GM12872 (cell line): Measurements from ENCODE around the gene CEACAM20.

Experiments
- TF ChIP-seq, protein P1 (sequence below): IDR thresholded peaks from 3 replicates; pipeline ENCODE4 v1.5.1; 2011; ENCODE audit warnings: low read depth, mild to moderate bottlenecking, low read length, moderate library complexity; ENCODE audit not compliant: insufficient read depth

CEACAM20 gene

DNA sequence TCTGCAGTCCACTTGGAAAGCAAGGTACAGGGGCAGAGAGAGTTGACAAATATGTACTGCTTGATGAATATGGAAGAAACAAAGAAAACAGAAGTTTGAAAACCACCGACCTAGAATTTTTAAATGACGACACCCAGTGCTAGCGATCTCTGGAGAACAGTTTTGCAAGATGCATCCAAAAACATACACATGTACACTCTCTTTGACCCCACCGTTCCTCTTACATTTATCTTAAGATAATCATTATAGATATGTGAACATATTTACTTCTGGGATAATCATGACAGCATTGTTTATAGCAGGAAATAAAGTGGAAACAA lies 43.1 kb upstream of the CEACAM20 start:
- TF ChIP-seq, protein P1, sequence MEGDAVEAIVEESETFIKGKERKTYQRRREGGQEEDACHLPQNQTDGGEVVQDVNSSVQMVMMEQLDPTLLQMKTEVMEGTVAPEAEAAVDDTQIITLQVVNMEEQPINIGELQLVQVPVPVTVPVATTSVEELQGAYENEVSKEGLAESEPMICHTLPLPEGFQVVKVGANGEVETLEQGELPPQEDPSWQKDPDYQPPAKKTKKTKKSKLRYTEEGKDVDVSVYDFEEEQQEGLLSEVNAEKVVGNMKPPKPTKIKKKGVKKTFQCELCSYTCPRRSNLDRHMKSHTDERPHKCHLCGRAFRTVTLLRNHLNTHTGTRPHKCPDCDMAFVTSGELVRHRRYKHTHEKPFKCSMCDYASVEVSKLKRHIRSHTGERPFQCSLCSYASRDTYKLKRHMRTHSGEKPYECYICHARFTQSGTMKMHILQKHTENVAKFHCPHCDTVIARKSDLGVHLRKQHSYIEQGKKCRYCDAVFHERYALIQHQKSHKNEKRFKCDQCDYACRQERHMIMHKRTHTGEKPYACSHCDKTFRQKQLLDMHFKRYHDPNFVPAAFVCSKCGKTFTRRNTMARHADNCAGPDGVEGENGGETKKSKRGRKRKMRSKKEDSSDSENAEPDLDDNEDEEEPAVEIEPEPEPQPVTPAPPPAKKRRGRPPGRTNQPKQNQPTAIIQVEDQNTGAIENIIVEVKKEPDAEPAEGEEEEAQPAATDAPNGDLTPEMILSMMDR = no peak

DNA sequence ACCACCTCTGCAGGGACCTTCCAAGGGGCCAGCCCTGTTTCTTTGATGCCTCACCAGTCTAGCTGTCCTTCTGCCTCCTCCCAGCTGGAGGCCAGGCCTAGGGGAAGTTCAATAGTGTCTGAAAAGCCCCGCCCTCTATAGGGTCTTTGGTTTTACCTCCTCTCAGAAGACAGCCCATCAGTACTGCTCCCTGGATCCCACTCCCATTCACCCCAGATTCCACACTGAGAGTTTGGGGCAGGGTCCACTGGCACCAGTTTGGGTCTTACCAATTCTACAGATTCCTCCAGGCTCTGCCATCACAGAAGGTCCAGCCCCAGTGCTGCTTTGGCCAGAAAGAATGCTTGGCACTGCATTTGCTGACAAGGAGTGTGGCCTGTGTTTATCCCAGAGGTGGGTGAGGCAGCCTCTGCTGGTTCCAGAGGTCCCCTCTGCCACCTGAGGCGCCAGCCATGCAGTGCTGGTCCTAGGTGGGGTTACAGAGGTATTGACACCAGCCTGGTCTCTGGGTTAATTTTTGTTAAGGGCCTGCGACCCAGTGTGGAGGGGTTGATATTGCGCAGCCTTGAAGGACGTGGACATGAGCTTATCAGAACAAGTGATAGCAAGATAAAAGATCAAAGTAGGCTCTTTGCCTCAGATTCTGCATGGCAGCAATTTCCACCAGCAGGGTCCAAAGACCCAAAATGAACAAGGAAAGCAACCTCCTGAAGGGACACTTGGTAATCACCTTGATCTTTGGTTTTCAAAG lies 42.5 kb upstream of the CEACAM20 start:
- TF ChIP-seq, protein P1 = no peak

DNA sequence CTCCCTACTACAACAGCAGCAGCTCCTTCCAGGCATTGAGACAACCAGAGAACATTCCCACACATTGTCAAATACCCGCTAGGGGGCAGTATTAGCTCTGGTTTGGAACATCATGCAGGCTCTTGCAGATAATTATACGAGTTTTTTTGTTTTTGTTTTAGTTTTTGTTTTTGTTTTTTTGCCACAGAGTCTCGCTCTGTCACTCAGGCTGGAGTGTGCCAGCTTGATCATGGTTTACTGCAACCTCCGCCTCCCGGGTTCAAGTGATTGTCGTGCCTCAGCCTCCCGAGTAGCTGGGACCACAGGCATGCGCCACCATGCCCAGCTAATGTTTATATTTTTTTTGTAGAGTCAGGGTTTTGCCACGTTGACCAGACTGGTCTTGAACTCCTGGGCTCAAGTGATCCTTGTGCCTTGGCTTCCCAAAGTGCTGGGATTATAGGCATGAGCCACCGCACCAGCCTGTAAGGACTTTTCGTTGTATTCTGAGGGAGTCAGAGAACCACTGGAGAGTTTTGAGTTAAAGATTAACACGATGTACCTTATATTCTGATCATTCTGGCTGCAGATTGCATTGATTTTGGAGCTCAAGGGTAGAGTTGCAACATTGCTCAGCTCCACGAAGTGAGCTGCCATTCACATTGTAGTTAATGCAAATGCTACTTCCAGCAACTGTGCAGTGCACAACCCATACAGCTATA lies 41.7 kb upstream of the CEACAM20 start:
- TF ChIP-seq, protein P1 = peak; percentile 59; the same call in 2 of the 3 replicates

DNA sequence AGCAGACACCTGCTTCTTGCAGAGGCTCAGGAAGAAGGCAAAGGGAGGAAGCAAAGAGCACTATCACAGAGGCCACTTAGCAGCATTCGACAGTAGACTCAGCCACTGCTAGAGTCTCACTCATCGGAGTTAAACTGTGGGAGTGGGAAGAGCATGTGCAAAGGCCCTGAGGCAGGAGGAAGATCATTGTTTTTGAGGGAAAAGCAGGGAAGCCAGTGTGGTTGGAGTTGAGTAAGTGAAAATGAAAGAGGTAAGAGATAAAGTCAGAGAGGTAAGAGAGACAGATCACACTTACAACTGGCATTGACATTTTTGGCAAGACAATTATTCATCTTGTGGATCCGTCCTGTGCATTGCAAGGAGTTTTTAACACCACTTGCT lies 41.1 kb upstream of the CEACAM20 start:
- TF ChIP-seq, protein P1 = no peak

DNA sequence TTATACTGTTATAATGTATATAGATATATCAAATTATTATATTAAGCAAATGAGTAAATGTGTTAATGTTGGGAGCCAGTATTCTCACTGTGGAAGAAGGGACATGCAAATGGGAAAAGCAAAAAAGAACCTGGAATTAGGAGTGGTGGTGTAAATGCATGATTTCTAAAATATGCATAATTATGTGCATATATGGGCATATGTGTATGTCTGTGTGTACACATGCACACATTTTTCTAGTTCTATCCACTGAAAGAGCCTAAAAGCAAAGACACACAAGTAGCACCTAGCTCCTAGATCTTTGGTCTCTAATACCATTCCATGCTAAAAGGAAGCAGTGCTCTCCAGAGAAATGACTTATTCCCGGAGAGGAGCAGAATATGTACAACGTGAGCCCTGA lies 38.3 kb upstream of the CEACAM20 start:
- TF ChIP-seq, protein P1 = no peak

DNA sequence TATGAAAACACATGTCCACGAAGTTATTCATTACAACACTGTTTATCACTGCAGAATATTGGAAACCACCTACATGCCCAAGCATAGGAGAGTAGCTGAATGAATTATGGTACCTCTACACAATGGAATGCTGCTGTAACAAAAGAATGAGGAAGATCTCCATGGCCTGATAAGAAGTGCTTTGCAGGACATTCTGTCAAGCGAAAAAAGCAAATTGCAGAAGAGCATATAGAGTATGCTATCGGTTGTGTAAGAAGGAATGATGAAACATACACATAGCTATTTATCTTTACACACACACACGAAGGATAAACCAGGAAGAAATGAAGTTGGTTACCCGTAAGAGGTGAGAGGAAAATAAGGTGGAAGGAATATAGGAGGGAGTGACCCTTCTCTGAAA lies 37.5 kb upstream of the CEACAM20 start:
- TF ChIP-seq, protein P1 = no peak

DNA sequence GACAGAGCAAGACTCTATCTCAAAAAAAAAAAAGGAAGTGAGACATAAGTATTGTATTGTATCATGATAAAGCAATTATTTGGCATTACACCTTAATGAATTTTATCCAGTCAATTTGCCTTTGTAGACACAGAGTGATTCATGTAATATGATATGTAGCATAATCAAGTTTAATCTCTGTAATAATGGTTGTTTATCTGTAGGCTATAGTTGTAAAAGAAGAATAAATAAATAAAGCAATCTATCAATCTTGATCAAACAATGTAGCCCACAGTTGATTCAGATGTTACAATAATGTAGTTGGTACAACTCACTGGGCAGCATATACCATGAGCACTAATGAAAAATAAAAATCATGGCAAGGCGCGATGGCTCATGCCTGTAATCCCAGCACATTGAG lies 28.5 kb upstream of the CEACAM20 start:
- TF ChIP-seq, protein P1 = no peak
